T-helper 1 cell treated with Interleukin-12 subunit alpha and Interleukin-12 subunit beta and Interleukin-4 antibody, amounts not matched to agents 30 ng/mL and 1 ng/mL, for 36 hours (primary cell): Measurements from ENCODE around the gene TTC27. TPM values are rescaled to one million over a fixed set of nuclear protein-coding genes. Genes with fewer than 3 reads are reported as not detected.

Experiments used
- intact Hi-C: fragments of 100-400 bp; cut with micrococcal nuclease; formaldehyde crosslinking; loops from one replicate; pipeline ENCODE4 v1.15.1; 2024
- total RNA-seq: library from RNA; stranded (reverse); gene quantifications from 2 replicates; pipeline ENCODE4 v1.2.3, GENCODE V29; 2022

Gene TTC27
- total RNA-seq, 1 donor from 2014 or later: 28.7 TPM

GRCh38 chr2:32752952-32753351 lies 125.1 kb downstream of the TTC27 start:
- intact Hi-C loops: no loop called here

- intact Hi-C loops: loop anchor here (5.0 kb wide), 4 partner anchors 193 to 843 kb away; partner anchors contain the start of genes FAM98A, LTBP1 and RASGRP3
Measured at GRCh38 chr2:32754676-32755075, 126.8 kb downstream of the TTC27 start.

DNA sequence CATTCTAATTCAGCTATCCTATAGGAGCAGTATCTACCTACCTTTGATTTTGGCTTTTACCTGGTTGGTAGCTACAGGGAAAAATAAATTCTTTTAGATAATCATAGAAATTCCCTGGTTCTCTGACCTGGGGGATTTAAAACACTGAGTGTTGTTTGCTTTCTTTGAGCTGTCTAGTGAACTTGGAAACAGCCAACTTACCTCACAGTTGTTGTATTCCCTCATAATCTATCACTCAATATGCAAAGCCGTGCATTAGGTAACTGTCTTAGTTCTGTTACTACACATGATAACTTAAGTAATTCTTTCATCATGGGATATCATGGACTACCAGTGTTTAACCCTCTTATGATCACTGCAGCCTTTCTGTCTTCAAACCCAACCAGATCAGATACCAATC lies 127.8 kb downstream of the TTC27 start:
- intact Hi-C loops: loop anchor here (2.0 to 5.0 kb wide), 5 partner anchors 129 to 842 kb away; partner anchors contain the start of genes FAM98A, LTBP1 and RASGRP3

DNA sequence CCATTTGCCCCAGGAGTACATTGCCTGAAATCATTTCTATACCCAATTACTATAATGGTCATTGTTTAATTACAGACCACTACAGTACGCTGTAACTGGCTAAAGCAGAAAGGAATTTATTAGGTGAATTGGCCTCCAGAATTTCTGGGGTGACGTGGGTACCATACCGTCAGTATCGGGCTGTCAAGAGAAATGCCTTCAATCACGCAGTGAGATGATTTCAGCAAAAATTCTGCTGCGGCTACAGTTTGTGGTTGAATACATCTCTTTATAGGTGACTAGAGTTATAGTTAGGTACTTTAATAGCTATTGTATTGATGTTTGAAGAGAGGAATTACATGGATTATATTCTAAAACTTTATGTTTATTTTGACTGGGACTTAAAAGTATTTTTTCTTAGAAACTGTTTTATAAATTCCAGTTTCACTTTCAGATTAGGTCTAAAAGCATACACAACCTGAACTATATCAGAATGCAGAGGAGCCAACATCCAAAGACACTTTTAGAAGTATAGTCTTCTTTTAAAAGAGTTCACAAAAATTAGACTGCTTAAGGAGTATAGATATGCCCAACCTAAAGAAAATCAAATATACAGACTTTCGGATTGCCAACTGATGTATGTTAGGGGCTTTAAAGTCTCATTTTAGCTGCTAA lies 128.4 kb downstream of the TTC27 start:
- intact Hi-C loops: loop anchor here (2.0 to 5.0 kb wide), 5 partner anchors 129 to 841 kb away; partner anchors contain the start of genes FAM98A, LTBP1 and RASGRP3

GRCh38 chr2:32758232-32758631 lies 130.4 kb downstream of the TTC27 start:
- intact Hi-C loops: loop anchor here (5.0 kb wide), 4 partner anchors 189 to 839 kb away; partner anchors contain the start of genes FAM98A, LTBP1 and RASGRP3

GRCh38 chr2:32760628-32761027 lies 132.8 kb downstream of the TTC27 start:
- intact Hi-C loops: no loop called here

- intact Hi-C loops: no loop called here
Measured at GRCh38 chr2:32768387-32769174, 140.7 kb downstream of the TTC27 start.

GRCh38 chr2:32770360-32770759 lies 142.5 kb downstream of the TTC27 start:
- intact Hi-C loops: loop anchor here (5.0 kb wide), 2 partner anchors 218 to 627 kb away; no protein-coding TSS in a partner anchor

DNA sequence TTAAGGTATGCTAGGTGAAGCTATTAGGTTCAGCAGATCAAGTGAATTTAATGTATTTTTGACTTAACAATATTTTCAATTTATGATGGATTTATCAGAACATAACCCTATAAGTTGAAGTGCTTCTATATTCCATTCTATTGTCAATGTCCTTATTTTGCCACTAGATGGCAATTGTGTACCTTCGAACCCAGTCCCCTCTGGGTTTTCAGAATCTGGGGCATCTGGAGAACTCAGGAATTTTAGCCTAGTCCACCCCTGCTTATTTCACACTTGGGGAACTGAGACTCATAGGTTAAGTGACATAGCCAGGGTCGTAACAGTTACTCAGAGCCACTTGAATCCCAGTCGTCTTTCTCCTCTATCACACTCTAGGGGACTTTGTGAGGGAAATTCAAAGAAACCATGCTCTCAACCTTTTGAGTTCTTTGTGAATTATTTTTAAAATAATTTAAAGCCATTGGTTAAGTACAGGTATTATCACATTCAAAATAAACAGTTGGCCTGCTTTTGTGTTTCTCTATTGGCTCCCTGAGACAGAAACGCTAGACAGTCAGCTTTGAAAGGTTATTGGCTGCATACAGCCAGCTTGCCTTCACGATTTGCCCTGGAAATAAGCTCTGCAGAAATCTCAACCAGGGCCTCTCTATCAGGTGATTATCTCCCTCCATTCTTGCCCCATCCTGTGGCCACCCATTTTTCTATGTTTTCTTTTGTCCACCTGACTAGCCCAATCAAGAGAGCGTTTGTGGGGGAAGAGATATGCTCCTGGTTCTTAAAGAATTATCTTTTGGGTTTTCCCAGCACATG lies 145.0 kb downstream of the TTC27 start:
- intact Hi-C loops: loop anchor here (1.0 to 5.0 kb wide), 5 partner anchors 173 to 810 kb away; partner anchors contain the start of gene LTBP1

GRCh38 chr2:32773448-32773808 lies 145.6 kb downstream of the TTC27 start:
- intact Hi-C loops: loop anchor here (5.0 kb wide), 2 partner anchors 221 to 624 kb away; no protein-coding TSS in a partner anchor

- intact Hi-C loops: no loop called here
Measured at GRCh38 chr2:32775954-32776353, 148.1 kb downstream of the TTC27 start.

DNA sequence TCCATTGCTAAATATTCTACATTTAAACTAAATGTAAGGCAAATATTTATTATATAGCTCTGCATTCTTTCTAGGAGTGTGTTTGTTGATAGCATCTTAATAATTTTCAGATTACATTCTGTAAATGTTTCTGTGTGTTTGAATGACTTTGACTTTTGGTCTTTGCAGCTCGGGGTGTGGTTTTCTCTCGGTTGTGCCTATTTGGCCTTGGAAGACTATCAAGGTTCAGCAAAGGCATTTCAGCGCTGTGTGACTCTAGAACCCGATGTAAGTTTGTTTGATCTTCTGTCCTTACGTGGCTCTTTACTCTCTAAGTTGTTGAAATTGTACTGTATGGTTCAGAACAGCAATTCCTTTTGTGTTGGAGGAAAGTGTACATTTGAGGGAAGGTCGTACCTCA lies 149.9 kb downstream of the TTC27 start:
- intact Hi-C loops: no loop called here

DNA sequence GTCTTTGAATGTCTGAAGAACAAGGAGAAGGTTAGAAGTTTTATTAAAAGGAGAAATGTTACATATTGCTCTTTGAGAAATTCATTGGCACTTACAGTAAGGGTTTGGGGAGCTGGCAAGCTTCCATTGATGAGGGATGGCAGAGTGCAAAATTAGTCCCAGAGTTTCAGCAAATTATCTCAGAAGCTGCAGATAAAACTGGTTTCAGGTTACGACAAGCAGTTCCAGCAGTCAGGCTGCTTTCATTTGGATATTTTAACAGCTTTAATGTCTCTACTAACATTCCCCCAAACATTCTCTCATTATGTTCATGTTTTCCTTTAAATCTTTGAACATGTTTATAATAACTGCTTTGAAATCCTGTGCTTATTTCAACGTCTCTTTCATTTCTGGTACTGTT lies 153.1 kb downstream of the TTC27 start:
- intact Hi-C loops: no loop called here

DNA sequence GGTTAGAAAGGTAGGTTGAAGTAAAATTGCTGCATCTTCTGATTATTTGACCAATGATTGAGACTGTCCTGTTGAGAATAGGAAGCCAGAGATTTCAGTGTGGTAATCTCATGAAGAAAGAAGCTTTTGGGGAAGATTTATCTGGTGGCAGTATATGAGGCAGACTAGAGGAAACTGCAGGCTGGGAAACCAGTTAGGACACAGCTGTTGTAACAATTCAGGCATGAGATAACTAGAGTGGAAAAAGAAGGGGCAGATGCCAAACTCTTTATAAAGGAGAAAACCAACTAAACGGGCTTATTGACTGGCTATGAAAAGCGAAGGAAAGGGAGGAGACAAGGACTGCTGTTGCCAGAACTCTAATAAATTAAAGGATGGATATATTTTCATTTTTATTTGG lies 155.6 kb downstream of the TTC27 start:
- intact Hi-C loops: no loop called here

GRCh38 chr2:32783933-32784332 lies 156.1 kb downstream of the TTC27 start:
- intact Hi-C loops: no loop called here

- intact Hi-C loops: no loop called here
Measured at GRCh38 chr2:32787207-32787606, 159.4 kb downstream of the TTC27 start.

- intact Hi-C loops: no loop called here
Measured at GRCh38 chr2:32788114-32788513, 160.3 kb downstream of the TTC27 start.

DNA sequence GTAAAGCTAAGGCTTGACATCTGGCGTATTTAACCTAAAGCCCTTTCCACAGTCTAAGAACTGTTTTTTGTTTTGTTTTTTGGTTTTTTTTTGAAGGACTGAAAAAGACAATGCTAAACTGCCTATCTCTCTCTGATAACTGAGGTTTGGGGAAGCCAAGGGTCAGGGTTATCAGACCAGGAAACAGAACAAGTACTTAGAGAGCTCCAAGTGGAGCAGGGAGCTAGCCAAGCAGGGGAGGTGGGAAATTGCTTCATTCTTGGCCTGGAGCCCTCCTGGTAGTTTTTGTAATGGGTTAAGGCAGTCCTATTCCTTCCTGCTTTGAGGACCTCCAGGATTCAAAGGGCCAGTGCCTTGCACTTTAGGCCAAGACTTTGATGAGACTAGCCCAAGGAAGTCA lies 164.6 kb downstream of the TTC27 start:
- intact Hi-C loops: no loop called here

- intact Hi-C loops: no loop called here
Measured at GRCh38 chr2:32798829-32799228, 171.0 kb downstream of the TTC27 start.

- intact Hi-C loops: no loop called here
Measured at GRCh38 chr2:32801741-32802140, 173.9 kb downstream of the TTC27 start.

- intact Hi-C loops: no loop called here
Measured at GRCh38 chr2:32802877-32803276, 175.0 kb downstream of the TTC27 start.
